ENCODE data around the gene GPBP1L1.

DNA sequence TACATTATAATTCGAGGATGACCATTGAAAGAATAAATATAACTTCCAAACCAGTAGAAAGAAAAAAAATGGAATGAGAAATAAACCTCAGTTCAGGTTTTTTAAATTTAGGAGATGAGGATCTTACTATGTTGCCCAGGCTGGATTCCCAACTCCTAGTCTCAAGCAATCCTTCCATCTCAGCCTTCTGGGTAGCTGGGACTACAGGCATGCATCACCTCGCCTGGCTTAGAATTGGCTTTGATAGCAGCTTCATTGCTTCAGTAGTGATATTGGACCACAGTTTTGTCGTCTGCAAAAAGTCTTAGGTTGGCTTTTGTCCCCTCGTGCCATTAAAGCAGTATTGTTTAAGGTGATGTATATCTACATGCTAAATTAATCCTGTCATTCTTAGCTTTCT is 99.6 kb downstream of the GPBP1L1 start:
- no peak for TF ChIP-seq JUND (IDR thresholded peaks at IDR 0.05)
- TF ChIP-seq, protein P1, sequence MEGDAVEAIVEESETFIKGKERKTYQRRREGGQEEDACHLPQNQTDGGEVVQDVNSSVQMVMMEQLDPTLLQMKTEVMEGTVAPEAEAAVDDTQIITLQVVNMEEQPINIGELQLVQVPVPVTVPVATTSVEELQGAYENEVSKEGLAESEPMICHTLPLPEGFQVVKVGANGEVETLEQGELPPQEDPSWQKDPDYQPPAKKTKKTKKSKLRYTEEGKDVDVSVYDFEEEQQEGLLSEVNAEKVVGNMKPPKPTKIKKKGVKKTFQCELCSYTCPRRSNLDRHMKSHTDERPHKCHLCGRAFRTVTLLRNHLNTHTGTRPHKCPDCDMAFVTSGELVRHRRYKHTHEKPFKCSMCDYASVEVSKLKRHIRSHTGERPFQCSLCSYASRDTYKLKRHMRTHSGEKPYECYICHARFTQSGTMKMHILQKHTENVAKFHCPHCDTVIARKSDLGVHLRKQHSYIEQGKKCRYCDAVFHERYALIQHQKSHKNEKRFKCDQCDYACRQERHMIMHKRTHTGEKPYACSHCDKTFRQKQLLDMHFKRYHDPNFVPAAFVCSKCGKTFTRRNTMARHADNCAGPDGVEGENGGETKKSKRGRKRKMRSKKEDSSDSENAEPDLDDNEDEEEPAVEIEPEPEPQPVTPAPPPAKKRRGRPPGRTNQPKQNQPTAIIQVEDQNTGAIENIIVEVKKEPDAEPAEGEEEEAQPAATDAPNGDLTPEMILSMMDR (IDR thresholded peaks at IDR 0.05): no peak
- TF ChIP-seq YY1 (IDR thresholded peaks at IDR 0.05; ENCODE audit: low read depth): no peak
- no peak for TF ChIP-seq GATA2 (CRISPR knock-in tag; IDR thresholded peaks at IDR 0.05)
- TF ChIP-seq RAD21 (IDR thresholded peaks at IDR 0.05; ENCODE audit: low read length): no peak
- TF ChIP-seq RFX5 (IDR thresholded peaks at IDR 0.05; ENCODE audit: low read length): no peak
- no peak for TF ChIP-seq NFIC (IDR thresholded peaks at IDR 0.05; ENCODE audit: borderline replicate concordance)
- no peak for TF ChIP-seq SIN3A (IDR thresholded peaks at IDR 0.05; ENCODE audit: borderline replicate concordance, low read depth, low read length)
